ENCODE results near the gene ADD1.

ADD1 gene

DNA sequence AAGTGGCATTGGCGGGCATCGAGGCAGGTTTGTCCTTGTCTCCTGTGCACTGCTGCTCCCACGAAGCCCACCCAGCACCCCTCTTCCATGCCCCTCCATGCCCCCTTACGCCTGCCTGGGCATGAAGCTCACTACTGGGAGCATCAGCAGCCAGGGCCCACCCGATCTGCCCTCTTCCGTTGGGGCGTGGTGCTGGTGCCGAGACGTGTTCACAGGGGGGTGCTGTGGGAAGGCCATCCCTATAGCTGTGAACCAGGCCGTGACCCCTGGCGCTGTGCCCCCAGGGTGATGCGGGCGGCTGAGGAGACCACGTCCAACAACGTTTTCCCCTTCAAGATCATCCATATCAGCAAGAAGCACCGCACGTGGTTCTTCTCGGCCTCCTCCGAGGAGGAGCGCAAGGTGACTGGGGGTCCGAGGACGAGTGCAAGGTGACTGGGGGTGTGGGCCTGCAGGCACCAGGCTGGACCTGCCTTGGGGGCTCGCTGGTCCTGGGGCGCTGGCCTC is 19.3 kb upstream of the ADD1 start:
- Histone ChIP-seq H3K4me1 (ENCODE audit: control insufficient read depth, insufficient read depth, low read length) (no peaks in the 10 kb centered on the region), H3K36me3 (ENCODE audit: control insufficient read depth, insufficient read depth, low read length) (peaks cover 49% of the 10 kb centered on the region), H3K27ac (ENCODE audit: low read length) (no peak overlapping the region), H3K9me3 (ENCODE audit: control insufficient read depth, insufficient read depth, low read length) (no peaks in the 10 kb centered on the region), H3K4me3 (ENCODE audit: low read length) (no peak overlapping the region), H3K27me3 (ENCODE audit: control insufficient read depth, insufficient read depth, low read length) (no peaks in the 10 kb centered on the region)
- no CpG with 5 or more reads among the region's 24 CpGs for WGBS (ENCODE audit: insufficient coverage, insufficient read length)
- no peak for DNase-seq (ENCODE audit: low read depth, low spot score)

DNA sequence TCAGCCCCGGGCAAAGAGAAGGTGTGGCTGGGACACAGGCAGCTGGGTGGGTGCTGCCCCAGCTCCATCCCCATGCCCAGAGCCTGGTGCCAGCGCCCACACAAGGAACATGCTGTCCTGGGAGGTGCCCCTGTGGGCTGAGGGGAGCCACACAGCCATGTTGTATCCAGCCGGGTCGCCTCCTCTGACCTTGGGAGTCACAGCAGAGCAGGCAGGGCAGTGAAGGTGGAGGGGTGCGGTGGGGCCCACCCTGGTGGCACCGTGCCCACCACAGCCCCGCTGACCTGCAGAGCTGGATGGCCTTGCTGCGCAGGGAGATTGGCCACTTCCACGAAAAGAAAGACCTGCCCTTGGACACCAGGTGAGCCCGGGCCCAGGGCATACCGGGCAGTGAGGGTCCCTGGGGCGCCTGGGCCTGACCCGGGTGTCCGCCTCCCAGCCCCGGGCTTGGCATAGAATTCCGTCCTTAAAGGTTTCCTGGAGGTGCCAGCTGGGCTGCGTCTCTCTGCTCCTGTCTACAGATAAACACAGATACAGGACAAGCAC is 18.7 kb upstream of the ADD1 start:
- WGBS (ENCODE audit: insufficient coverage, insufficient read length), result no CpG with 5 or more reads among the region's 17 CpGs

DNA sequence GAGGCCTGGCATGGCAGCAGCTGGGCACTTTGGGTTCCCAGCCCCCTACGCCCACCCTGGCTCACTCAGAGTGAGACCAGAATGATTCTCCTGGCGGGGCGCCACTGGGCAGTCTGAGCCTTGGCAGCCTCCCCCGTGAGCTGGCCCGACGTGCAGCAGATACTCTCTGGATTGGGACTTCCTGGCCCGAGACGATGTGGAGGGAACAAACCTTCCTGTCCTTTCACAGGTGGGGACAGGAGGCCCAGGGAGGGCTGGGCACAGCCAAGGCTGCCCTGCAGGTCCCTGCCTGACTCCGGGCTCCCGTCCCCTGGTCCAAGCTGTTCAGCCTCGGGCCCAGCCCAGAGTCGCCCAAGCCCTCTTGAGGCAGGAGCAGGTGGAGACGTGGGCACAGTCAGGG is 17.9 kb upstream of the ADD1 start:
- no CpG with 5 or more reads among the region's 13 CpGs for WGBS (ENCODE audit: insufficient coverage, insufficient read length)
- Histone ChIP-seq H3K4me1 (ENCODE audit: control insufficient read depth, insufficient read depth, low read length) (no peaks in the 10 kb centered on the region), H3K27me3 (ENCODE audit: control insufficient read depth, insufficient read depth, low read length) (no peaks in the 10 kb centered on the region), H3K27ac (ENCODE audit: low read length) (no peak overlapping the region), H3K4me3 (ENCODE audit: low read length) (no peak overlapping the region), H3K9me3 (ENCODE audit: control insufficient read depth, insufficient read depth, low read length) (no peaks in the 10 kb centered on the region), H3K36me3 (ENCODE audit: control insufficient read depth, insufficient read depth, low read length) (peaks cover 59% of the 10 kb centered on the region)
- no peak for DNase-seq (ENCODE audit: low read depth, low spot score)

More for the DNA sequence above, 18.7 kb upstream of the ADD1 start:
- Histone ChIP-seq H3K27ac (ENCODE audit: low read length) (no peak overlapping the region), H3K36me3 (ENCODE audit: control insufficient read depth, insufficient read depth, low read length) (peaks cover 54% of the 10 kb centered on the region), H3K9me3 (ENCODE audit: control insufficient read depth, insufficient read depth, low read length) (no peaks in the 10 kb centered on the region), H3K4me3 (ENCODE audit: low read length) (no peak overlapping the region), H3K27me3 (ENCODE audit: control insufficient read depth, insufficient read depth, low read length) (no peaks in the 10 kb centered on the region), H3K4me1 (ENCODE audit: control insufficient read depth, insufficient read depth, low read length) (no peaks in the 10 kb centered on the region)
- no peak for DNase-seq (ENCODE audit: low read depth, low spot score)

DNA sequence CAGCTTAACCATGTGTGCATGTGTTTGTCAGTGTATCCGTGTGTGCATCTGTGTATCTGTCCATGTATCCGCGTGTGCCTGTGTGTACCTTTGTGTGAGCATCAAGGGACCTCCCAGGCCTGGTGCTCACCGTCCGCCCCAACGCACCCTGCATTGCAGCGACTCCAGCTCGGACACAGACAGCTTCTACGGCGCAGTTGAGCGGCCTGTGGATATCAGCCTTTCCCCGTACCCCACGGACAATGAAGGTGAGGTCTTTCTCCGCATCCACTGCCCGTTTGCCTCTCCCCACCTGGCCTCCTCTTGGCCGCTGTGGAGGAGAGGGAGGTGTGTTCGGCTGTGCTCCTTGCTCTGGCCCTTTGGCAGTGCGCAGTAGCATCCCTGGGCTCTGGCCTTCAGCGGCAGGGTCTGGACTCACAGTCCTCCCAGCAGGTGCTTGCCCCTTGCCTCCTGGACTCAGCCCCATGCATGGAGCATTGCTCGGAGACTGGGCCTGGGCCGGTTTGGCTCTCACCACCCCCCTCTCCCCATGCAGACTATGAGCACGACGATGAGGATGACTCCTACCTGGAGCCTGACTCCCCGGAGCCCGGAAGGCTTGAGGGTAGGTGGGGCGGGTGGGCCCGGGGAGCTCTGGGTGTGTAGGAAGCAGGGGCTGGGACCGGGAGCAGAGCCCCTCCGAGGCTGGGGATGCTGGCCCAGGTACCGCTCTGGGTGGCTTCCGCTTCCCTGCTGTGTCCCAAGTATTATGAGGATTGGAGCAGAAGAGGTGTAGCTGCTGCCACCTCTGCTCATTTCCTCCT is 16.4 kb upstream of the ADD1 start:
- H3K36me3 ChIP-seq (ENCODE audit: control insufficient read depth, insufficient read depth, low read length), result peaks cover 70% of the 10 kb centered on the region
- no CpG with 5 or more reads among the region's 31 CpGs for WGBS (ENCODE audit: insufficient coverage, insufficient read length)
- no peaks in the 10 kb centered on the region for H3K9me3 ChIP-seq (ENCODE audit: control insufficient read depth, insufficient read depth, low read length)
- no peaks in the 10 kb centered on the region for H3K27me3 ChIP-seq (ENCODE audit: control insufficient read depth, insufficient read depth, low read length)
- H3K4me1 ChIP-seq (ENCODE audit: control insufficient read depth, insufficient read depth, low read length), result peaks cover 2% of the 10 kb centered on the region; the same call in 1 of the 2 replicates
- H3K4me3 ChIP-seq (ENCODE audit: low read length), result no peak overlapping the region
- no peak overlapping the region for H3K27ac ChIP-seq (ENCODE audit: low read length)
- no peak for DNase-seq (ENCODE audit: low read depth, low spot score)

DNA sequence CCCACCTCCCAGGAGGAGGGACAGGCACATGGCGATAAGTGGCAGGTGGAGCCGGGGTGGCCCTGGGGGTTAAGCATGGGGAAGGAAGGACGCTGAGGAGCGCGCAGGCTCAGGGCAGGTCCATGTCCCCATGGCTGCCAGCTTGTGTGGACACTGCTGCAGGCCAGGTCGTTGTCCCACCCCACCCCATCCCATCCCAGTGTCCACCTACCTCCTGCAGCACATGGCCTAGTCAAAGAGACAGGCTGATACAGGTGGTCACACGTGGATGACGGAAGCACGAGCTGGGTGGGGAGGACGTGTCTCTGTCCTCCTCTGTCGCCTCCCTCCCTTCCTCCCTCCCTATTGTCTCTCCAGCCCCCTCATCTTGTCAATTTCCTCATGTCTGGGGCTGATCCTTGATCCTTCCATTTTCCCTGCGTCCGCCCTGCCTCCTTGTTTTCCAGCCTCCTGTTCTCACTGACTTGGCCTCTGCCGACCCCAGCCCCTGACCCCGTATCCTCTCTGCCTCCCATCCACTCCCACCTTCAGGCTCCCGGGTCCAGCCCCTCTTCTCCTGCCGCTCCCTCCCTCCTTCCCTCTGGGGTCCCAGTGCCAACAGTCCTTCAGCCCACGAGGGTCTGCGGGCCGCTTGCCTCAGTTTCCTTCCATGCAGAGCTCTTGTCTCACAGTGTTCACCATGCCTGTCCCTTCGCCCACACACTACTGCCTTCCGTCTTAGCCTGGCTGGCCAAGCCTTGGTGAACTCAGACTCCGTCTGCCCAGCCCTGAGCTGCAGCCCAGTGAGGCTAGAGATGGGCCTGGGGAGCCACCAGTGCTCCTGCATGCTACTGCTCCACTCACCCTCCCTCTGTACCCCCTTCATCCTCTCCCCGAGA is 15.5 kb upstream of the ADD1 start:
- Histone ChIP-seq H3K9me3 (ENCODE audit: control insufficient read depth, insufficient read depth, low read length) (no peaks in the 10 kb centered on the region), H3K4me1 (ENCODE audit: control insufficient read depth, insufficient read depth, low read length) (peaks cover 2% of the 10 kb centered on the region; the same call in 1 of the 2 replicates), H3K4me3 (ENCODE audit: low read length) (no peak overlapping the region), H3K36me3 (ENCODE audit: control insufficient read depth, insufficient read depth, low read length) (peaks cover 73% of the 10 kb centered on the region), H3K27ac (ENCODE audit: low read length) (no peak overlapping the region), H3K27me3 (ENCODE audit: control insufficient read depth, insufficient read depth, low read length) (no peaks in the 10 kb centered on the region)
- no CpG with 5 or more reads among the region's 24 CpGs for WGBS (ENCODE audit: insufficient coverage, insufficient read length)
- no peak for DNase-seq (ENCODE audit: low read depth, low spot score)

DNA sequence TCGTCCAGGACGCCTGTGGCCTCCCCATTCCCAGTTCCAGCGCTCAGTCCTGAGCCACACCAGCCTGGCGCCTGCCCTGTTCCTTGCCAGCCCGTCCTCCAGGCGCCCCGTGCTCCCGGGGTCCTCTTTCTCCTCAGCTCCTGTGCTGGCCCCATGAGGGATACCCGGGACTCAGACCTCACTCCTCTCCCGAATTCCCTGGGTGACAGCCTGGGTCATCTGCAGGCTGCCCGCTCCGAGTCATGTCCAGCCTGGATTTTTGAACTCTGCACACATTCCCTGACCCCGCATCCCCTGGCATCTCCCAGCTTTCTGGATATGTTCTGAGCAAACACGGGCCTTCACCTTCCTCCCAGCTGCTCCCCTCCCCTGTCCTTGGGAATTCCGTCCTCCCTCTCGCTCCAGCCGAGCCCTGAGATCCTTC is 14.9 kb upstream of the ADD1 start:
- H3K36me3 ChIP-seq (ENCODE audit: control insufficient read depth, insufficient read depth, low read length), result peaks cover 71% of the 10 kb centered on the region
- no CpG with 5 or more reads among the region's 17 CpGs for WGBS (ENCODE audit: insufficient coverage, insufficient read length)
- peaks cover 2% of the 10 kb centered on the region; the same call in 1 of the 2 replicates for H3K4me1 ChIP-seq (ENCODE audit: control insufficient read depth, insufficient read depth, low read length)
- no peaks in the 10 kb centered on the region for H3K9me3 ChIP-seq (ENCODE audit: control insufficient read depth, insufficient read depth, low read length)
- no peak overlapping the region for H3K27ac ChIP-seq (ENCODE audit: low read length)
- no peak overlapping the region for H3K4me3 ChIP-seq (ENCODE audit: low read length)
- H3K27me3 ChIP-seq (ENCODE audit: control insufficient read depth, insufficient read depth, low read length), result no peaks in the 10 kb centered on the region
- DNase-seq (ENCODE audit: low read depth, low spot score), result no peak

DNA sequence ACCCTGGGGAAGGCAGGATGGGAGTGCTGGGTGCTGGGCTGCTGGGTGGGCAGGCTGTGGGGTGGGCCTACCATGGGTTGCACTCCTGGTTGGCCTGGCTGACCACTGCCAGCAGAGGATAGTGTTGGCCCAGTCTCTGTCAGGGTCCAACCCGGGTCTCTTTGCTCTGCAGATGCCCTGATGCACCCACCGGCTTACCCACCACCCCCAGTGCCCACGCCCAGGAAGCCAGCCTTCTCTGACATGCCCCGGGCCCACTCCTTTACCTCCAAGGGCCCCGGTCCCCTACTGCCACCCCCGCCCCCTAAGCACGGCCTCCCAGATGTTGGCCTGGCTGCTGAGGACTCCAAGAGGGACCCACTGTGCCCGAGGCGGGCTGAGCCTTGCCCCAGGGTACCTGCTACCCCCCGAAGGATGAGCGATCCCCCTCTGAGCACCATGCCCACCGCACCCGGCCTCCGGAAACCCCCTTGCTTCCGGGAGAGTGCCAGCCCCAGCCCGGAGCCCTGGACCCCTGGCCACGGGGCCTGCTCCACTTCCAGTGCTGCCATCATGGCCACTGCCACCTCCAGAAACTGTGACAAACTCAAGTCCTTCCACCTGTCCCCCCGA is 14.2 kb upstream of the ADD1 start:
- Histone ChIP-seq H3K27me3 (ENCODE audit: control insufficient read depth, insufficient read depth, low read length) (no peaks in the 10 kb centered on the region), H3K4me1 (ENCODE audit: control insufficient read depth, insufficient read depth, low read length) (peaks cover 2% of the 10 kb centered on the region; the same call in 1 of the 2 replicates), H3K4me3 (ENCODE audit: low read length) (no peak overlapping the region), H3K27ac (ENCODE audit: low read length) (no peak overlapping the region), H3K9me3 (ENCODE audit: control insufficient read depth, insufficient read depth, low read length) (no peaks in the 10 kb centered on the region), H3K36me3 (ENCODE audit: control insufficient read depth, insufficient read depth, low read length) (peaks cover 71% of the 10 kb centered on the region)
- DNase-seq (ENCODE audit: low read depth, low spot score), result no peak
- no CpG with 5 or more reads among the region's 18 CpGs for WGBS (ENCODE audit: insufficient coverage, insufficient read length)

DNA sequence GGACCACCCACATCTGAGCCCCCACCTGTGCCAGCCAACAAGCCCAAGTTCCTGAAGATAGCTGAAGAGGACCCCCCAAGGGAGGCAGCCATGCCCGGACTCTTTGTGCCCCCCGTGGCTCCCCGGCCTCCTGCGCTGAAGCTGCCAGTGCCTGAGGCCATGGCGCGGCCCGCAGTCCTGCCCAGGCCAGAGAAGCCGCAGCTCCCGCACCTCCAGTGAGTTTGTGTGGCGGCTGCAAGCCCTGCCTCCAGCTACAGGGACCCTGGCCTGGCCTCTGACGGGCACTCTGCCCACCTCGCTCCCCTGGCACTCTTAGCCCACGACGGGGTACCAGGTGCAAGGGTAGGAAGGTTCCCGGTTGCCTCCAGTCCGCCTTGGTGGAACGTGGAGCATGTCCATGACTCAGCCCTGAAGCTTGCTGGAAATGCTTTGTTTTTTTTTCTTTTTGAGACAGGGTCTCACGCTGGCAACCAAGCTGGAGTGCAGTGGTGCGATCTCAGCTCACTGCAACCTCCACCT is 13.7 kb upstream of the ADD1 start:
- H3K4me1 ChIP-seq (ENCODE audit: control insufficient read depth, insufficient read depth, low read length), result peaks cover 2% of the 10 kb centered on the region; the same call in 1 of the 2 replicates
- H3K36me3 ChIP-seq (ENCODE audit: control insufficient read depth, insufficient read depth, low read length), result peaks cover 68% of the 10 kb centered on the region
- no peak overlapping the region for H3K27ac ChIP-seq (ENCODE audit: low read length)
- no CpG with 5 or more reads among the region's 19 CpGs for WGBS (ENCODE audit: insufficient coverage, insufficient read length)
- no peak for DNase-seq (ENCODE audit: low read depth, low spot score)
- no peak overlapping the region for H3K4me3 ChIP-seq (ENCODE audit: low read length)
- no peaks in the 10 kb centered on the region for H3K27me3 ChIP-seq (ENCODE audit: control insufficient read depth, insufficient read depth, low read length)
- H3K9me3 ChIP-seq (ENCODE audit: control insufficient read depth, insufficient read depth, low read length), result no peaks in the 10 kb centered on the region

DNA sequence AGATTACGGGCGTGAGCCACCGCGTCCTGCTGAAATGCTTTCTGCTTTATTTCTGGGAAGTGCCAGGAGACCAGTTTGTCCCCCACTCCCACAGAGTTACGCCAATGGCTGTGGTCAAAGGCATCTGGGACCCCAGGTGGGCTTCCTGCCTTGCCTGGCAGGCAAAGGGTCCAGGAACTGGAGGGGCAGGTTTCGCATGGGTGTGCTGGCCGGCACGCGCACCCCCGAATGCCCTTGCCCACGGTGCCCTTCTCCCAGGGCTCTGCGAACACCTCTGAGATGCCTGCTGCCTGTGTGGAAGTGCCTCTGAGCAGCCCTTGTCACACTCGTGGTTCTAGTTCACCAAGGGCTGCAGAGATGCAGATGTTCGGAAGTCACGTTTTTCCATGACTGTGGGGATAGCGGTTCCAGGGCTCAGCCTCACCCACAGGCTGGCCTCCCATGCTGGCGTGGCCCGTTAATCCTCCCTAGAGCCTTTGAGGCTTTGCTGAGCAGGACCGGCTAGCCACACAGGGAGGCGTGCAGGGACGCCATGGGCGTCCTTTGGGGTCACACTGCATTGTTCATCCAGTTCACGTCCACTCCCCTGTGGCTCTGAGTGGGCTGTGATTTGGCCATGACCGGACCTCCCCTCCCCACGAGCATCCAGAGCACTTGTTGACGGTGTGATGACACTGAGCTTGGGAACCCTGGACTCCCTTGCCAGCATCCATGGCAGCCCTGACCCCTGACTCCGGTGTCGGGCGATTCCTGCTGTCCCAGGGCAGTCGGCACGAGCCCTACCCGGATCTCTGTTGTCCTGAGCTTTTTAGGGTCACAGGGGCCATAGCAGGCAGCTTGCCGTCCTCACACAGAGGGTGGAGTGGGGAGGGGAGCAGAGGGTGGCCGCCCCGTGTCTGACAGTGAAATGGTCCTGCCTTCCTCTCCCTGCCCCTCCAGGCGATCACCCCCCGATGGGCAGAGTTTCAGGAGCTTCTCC is 12.7 kb upstream of the ADD1 start:
- WGBS (ENCODE audit: insufficient coverage, insufficient read length), result no CpG with 5 or more reads among the region's 37 CpGs
- DNase-seq (ENCODE audit: low read depth, low spot score), result no peak
- no peaks in the 10 kb centered on the region for H3K9me3 ChIP-seq (ENCODE audit: control insufficient read depth, insufficient read depth, low read length)
- no peaks in the 10 kb centered on the region for H3K27me3 ChIP-seq (ENCODE audit: control insufficient read depth, insufficient read depth, low read length)
- H3K4me3 ChIP-seq (ENCODE audit: low read length), result no peak overlapping the region
- H3K36me3 ChIP-seq (ENCODE audit: control insufficient read depth, insufficient read depth, low read length), result peaks cover 65% of the 10 kb centered on the region
- H3K27ac ChIP-seq (ENCODE audit: low read length), result no peak overlapping the region
- H3K4me1 ChIP-seq (ENCODE audit: control insufficient read depth, insufficient read depth, low read length), result peaks cover 2% of the 10 kb centered on the region; the same call in 1 of the 2 replicates

Data from iPS DF 6.9 (cell line).